C4-2B (cell line): ENCODE results near the gene GSTM4.

ENCODE experiments used
- H3K27ac ChIP-seq: fragments of 450-650 bp; 2 replicates; pipeline ENCODE4 v1.5.1; 2017
- CTCF ChIP-seq: fragments of 450-650 bp; conservative IDR thresholded peaks from 2 replicates; pipeline ENCODE4 v1.5.1; 2017; ENCODE audit warnings: mild to moderate bottlenecking
- ZFX ChIP-seq: fragments of 450-650 bp; IDR thresholded peaks from 2 replicates; pipeline ENCODE4 v1.6.1; 2017

The GSTM4 gene

GRCh38 chr1:109625601-109626560 is 30.0 kb upstream of the GSTM4 start:
- H3K27ac ChIP-seq: no peak overlapping the region
- TF ChIP-seq CTCF: no peak
- no peak for TF ChIP-seq ZFX

GRCh38 chr1:109626682-109627408 is 29.1 kb upstream of the GSTM4 start:
- no peak overlapping the region for H3K27ac ChIP-seq
- TF ChIP-seq ZFX (no peak), CTCF (no peak)

- H3K27ac ChIP-seq: no peak overlapping the region
- TF ChIP-seq CTCF (no peak), ZFX (no peak)
These were observed 28.1 kb upstream of the GSTM4 start for GRCh38 chr1:109627692-109628399.

GRCh38 chr1:109628540-109629321 is 27.2 kb upstream of the GSTM4 start:
- TF ChIP-seq CTCF: no peak
- no peak for TF ChIP-seq ZFX
- H3K27ac ChIP-seq: no peak overlapping the region

GRCh38 chr1:109629372-109630030 is 26.4 kb upstream of the GSTM4 start:
- TF ChIP-seq ZFX: no peak
- TF ChIP-seq CTCF: no peak

GRCh38 chr1:109630081-109630897 is 25.6 kb upstream of the GSTM4 start:
- no peak; the same call in 1 of the 2 replicates for TF ChIP-seq CTCF
- H3K27ac ChIP-seq: no peak overlapping the region

More at GRCh38 chr1:109629372-109630030, 26.4 kb upstream of the GSTM4 start:
- H3K27ac ChIP-seq: no peak overlapping the region
